Activated CD4-positive, alpha-beta T cell treated with anti-CD3 and anti-CD28 coated beads, Interleukin-2, Interleukin-4, amounts not matched to agents 100 ng/mL and 50 ng/mL, durations not matched to agents 16 hours and 8 hours (primary cell): ENCODE data around the gene AGAP5.
"Not testable (repeated sequence)": the region's sequence is repeated elsewhere in the genome, so short reads cannot be mapped to it uniquely, and the experiment has no call there.

Source experiments
- DNase-seq: peaks from one replicate; pipeline ENCODE4 v3.0.0-alpha.2; 2020; ENCODE audit warnings: low spot score

Gene AGAP5

DNA sequence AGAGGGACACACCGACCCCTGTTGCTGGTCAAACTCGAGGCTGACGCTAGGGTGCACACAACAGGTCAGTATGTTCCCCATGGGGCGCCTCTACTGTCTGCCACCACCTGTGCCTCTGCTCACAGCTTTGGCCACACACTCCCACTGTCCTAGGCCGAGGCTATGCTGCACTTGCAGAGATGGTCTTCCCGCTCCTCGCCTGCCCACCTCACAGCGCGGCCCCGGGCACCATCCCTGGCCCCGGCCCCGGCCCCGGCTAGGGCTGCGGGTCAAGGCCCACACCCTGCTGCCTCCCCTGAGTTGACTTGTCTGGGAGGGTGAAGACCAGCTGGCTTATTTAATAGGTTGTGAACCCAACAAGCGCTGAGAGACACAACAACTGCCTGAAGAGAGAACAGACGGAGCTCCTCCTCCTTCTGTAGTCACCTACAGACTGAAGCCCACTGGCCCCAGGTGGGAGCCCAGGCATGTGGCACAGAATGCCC lies at the start of gene AGAP5:
AGAP5 (minus strand) TSS at position 435 of the 485 bp plus-strand sequence; CDS start at position 81, 354 bp downstream.
- not testable (repeated sequence) for DNase-seq

DNA sequence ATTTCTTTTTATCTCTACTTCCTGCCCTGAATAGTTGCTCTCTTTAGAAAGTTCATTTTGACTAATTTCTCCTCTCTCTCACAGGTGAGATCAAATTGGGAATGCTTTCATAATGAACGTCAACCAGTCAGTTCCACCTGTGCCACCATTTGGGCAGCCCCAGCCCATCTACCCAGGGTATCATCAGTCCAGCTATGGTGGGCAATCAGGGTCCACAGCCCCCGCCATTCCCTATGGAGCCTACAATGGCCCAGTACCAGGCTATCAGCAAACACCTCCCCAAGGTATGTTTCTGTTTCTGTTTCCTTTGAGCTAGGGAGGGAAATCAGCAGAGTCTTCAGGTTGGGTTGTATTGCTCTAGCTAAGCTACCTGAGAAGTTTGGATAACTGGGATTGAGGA lies 48.8 kb upstream of the AGAP5 start:
- DNase-seq: no peak

DNA sequence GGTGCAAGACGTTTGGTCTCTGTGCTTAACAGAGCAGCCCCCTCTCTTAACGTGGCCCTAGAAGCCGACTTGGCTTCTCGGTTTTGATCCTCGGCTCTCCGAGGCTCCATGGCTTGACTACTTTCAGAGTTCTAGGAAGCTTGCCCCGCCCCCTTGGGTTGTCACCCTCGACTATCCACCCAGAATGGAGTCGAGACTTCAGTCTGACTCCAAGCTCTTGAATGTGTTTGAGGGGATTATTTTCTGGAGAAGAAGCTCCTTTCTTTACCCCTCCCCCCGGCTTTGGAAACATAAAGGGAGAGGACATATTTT lies 46.7 kb upstream of the AGAP5 start:
- peak; percentile 54 for DNase-seq

DNA sequence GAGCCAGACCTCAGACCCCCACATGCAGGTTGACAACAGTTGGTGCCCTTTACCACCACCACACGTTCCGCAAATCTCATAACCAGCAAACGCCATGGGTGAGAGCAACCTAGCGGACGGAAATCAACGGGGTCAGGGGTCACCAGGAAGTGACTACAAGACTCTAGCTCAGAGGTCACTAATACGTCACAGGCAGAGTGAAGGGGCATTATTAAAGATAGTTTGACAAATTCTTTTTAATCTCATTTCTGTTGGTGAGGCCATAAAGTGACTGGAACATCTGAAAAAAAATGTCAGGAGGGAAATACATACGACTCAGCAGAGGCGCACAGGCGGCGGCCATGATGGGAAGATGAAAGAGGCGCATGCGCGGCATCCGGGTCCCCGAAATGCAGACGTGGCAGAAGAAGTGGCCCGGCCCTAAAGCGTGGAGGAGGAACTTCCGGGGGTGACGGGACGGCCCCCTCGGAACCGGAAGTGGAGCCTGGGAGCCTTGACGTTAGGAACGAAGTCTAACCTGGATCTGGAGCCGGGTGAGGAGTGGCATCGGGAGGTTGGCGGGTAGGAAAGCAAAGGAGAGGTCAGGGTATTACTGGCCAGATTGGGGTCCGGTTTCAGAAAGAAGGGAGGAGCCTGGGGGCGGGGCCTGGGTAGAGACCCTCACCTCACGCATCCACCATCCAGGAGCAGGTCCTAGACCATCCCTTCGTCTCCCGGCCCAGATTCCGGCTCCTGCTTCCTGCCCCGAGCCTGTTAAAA lies 46.2 kb upstream of the AGAP5 start, which contains the start of gene SEC24C:
SEC24C (plus strand) TSS at position 468 of the 759 bp plus-strand sequence. CDS start 2,461 bp downstream, outside the sequence.
- DNase-seq: peak; percentile 96

DNA sequence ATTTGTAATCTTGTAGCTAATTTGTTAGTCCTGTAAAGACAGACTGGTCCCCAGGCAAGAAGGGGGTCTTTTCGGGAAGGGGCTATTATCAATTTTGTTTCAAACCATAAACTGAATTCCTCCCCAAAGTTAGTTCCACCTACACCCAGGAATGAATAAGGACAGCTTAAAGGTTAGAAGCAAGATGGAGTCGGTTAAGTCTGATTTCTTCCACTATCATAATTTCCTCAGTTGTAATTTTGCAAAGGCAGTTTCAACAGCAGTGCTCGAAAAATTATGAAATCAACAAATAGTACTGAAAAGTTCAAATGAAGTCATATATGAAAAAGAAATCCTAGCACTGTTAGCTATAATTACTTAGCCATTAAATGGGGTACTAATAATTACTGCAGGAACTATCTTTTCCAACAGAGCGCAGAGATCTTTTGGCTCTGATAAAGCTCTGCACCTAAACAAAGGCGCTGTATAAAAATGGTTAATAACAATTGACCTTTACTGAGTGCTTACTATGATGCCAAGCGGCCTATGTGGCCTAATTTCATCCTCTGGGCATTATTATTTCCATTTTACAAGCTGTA lies 45.5 kb upstream of the AGAP5 start:
- DNase-seq: no peak

DNA sequence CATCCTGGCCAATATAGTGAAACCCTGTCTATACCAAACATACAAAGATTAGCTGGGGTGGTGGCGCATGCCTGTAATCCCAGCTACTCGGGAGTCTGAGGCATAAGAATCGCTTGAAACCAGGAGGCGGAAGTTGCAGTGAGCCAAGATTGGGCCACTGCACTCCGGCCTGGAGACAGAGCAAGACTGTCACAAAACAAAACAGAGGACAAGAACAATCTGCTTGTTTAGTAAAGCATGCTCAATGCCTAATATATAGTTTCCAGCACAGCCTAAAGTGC lies 44.5 kb upstream of the AGAP5 start:
- no peak for DNase-seq

DNA sequence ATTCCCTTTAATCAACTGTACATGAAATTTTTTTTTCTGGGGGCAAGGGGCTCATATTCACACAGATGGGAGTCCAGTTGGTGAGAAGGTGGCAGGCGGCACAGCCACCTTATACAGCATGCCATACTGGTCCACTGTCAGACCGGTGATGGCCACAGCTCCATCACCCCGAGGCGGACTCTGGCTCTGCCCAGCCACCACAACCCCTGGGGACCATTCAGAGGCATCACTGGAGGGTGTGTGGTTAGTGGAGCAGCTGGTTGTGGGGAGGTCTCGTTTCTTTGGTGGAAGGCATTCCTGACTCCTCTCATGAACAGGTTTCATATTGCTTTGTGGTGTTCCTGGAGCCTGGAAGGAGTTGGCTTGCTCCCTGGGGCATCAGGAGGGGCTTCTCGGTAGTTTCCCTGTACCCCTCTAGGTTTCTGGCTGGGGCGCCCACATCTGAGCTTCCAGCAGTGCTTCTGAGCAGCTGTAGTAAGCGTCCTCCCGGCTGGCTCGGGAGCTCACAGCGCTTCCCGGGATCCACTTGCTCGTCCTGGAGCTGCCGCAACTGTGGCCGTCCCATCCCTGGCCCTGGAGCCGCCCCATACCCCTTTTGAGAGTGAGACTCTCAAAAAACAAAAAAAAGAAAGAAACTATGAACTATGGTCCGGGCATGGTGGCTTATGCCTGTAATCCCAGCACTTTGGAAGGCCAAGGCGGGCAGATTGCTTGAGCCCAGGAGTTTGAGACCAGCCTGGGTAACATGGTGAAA lies 42.8 kb upstream of the AGAP5 start:
- not testable (repeated sequence) for DNase-seq

DNA sequence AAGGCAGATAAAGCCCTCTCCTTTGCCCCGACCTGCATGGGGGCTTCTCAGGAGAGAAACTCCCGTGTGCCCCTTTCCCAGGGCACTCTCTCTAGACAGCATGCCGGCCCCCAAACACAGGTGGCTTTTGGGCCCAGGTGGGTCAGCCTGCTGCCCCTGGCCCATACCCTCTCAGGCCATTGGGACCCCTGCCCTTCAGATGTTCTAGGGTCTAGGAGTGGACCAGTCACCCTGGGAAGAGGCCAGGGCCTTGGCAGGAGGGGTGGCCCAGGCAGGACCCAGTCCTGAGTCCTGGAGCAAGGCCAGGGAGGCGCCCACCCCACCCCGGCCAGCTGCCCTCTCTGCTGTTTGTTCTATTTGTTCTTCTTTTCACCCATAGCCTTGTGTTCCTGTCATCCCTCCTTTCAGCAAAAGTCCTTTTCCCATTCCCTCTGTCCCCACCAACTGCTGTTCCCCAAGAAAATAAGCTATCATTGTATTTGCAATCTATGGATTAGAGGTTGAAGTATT lies 36.9 kb upstream of the AGAP5 start:
- DNase-seq: no peak

DNA sequence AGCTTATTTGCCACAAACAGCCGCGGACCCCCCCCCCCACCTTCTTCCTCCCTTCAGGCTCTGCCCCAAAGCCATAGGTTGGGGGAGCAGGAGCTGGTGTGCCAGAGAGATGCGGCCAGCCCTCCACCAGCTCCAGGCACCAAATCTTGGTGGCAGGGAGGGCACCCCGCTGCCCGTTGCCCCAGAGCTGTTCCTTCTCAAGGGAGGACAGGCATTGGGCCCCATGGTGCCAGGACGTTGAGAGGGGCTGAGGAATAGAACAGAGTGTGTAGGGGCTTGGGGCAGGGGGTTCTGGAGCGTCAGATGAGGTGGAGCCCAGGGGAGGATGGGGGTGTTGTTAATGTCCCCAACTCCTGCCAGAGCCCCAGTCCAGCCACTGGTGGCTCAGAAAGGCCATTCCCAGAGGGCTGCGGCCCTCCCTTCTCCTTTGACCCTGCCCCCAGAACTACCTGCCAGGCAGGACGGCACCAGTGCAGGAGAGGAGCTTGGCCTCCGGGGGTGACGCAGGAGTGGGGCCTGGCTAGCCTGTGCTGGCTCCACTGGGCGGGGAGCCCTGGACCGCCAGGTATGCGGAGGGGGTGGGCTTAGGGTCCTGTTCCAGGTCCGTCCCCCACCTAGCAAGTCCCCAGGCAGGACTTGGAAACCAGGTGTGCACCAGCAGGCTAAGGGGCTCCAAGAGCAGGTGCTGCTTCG lies 36.3 kb upstream of the AGAP5 start:
- no peak for DNase-seq

DNA sequence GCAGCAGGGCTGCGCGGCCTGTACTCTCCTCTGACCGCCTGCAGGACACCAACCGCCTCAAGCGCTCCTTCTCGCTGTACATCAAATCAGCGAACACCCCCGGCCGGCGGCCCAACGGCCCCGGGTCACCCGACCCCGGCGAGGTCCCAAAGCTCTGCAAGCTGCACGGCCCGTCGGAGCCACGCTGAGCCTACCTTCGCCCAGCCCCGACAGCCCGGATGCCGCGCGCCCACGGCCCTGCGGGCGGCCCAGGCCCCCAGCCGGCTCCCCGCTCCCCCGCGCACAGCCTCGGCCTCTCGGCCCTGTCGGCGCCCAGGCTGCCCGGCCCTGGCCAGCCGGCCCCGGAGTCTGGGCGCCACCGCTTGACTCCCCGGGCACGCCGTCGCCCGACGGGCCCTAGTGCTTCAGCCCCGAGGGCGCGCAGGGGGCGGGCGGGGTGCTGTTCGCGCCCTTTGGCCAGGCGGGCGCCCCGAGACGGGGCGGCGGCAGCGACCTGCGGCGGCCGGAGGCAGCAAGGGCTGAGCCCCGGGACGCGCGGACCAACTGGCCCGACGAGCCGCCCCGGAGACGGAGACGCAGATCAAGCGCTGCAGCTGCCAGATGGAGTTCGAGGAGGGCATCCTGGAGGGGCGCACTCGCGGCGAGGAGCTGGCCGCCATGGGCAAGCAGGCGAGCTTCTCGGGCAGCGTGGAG lies 35.2 kb upstream of the AGAP5 start:
- no peak for DNase-seq

DNA sequence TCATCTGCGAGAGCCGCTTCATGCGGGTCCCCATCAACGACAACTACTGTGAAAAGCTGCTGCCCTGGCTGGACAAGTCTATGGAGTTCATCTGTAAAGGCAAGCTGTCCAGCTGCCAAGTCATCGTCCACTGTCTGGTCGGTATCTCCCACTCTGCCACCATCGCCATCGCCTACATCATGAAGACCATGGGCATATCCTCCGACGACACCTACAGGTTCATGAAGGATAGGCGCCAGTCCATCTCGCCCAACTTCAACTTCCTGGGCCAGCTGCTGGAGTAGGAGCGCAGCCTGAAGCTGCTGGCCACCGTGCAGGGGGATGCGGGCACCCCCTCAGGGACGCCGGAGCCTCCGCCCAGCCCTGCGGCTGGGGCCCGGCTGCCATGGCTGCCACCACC lies 34.5 kb upstream of the AGAP5 start:
- no peak for DNase-seq

DNA sequence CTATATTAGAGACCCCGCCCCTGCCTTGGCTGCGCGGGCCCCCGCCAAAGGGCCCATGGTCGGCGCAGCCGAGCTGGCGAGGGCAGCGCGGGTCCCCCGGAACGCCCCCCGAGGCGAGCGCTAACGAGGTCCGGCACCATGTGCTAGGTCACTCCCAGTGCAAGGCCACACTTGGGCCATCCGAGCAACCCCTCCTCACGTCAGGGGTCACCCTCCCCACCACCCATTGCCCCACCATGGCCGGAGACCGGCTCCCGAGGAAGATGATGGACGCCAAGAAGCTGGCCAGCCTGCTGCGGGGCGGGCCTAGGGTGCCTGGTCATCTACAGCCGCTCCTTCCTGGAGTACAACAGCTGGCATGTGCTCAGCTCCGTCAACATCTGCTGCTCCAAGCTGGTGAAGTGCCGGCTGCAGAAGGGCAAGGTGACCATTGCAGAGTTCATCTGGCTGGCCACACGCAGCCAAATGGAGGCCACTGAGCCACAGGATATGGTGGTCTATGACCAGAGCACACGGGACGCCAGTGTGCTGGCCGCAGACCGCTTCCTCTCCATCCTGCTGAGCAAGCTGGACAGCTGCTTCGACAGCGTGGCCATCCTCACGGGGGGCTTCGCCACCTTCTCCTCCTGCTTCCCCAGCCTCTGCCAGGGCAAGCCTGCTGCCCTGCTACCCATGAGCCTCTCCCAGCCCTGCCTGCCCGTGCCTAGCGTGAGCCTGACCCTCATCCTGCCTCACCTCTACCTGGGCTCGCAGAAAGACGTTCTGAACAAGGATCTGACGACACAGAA lies 33.9 kb upstream of the AGAP5 start:
- DNase-seq: no peak

DNA sequence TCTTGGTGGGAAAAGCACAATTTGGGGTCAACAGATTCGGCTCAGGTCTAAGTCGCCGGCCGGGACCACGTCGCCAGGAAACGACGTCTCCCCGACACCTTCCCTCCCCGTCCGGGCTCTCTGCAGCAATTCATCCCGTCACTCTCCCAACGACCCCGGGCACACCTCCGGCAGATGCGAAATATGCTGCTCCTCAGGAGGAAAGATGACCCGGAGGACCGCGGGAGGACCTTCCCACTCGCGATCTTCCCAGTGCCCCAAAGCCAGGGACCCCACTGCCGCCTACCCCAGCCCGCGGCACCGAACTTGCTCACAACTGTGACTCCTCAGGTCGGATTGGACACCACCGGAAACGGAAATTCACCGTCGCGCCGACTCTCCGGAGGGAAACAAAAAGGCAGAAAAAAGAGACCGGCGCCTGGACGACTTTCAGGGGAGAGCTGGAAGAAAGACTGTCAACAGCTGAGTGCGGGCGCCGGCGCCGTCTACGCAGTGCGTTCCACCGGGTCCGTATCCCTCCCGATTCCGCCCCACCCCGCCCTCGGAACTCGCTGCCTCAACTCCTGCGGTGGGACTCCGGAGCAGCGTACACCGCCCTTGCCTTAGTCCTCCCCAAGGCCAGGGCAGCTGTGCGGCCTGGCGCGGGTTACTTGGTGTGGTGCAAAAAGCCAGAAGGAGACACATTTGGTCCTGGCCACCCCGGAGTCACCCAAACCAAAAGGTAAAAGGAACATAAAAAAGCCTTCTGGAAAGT lies 32.4 kb upstream of the AGAP5 start:
- DNase-seq: peak; percentile 95

DNA sequence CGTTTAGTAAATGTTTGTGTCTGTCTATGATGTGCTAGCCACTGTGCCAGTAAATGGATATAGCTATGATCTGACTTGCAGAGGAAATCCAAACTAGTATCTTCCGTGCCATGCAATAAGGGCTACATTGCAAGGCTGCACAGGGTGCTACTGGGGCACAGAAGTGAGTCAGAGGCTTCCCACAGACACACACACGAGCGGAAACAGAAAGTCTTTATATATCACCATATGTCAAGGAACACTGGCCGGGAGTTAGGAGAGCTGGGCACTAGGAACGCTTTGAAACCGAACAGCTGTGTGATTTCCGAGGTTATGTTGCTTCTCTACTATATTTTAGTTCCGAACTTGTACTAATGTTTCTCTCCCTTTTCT lies 31.9 kb upstream of the AGAP5 start:
- peak; percentile 64 for DNase-seq

DNA sequence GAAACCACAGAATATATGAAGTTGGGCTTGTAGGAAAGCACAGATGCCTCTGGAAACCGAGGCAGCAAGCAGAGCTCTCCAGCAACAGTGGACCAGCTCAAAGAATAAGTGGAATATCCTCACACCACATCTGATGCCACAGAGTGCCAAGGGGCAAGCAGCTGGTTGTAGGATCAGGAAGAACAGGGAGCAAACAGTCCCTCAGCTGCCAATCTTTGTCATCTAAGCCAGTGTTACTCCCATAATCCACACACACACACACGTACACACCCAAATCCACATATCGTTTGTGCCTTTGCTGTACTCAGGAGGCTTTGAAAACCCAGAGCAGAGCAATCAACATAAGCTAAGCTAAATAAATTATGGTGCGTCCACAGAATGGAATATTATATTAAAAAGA lies 25.6 kb upstream of the AGAP5 start:
- no peak for DNase-seq

DNA sequence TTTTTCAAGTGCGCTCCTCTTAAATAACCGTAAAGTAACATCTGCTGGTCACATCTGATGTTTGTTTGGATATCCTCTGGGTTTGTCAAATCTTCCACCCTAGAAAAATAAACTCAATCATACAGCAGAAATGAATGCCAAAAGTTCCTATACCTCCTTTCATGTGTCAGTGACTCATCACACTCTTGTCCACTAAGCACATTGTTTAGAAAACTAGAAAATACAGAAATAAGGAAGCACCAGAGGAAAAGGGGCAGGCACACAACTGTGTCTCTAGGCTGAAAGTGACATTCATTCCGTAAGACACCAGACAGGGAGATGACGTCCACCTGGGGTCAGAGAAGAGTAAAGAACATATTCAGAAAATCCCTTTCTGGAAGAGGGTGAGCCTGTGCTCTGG lies 22.7 kb upstream of the AGAP5 start:
- DNase-seq: not testable (repeated sequence)

DNA sequence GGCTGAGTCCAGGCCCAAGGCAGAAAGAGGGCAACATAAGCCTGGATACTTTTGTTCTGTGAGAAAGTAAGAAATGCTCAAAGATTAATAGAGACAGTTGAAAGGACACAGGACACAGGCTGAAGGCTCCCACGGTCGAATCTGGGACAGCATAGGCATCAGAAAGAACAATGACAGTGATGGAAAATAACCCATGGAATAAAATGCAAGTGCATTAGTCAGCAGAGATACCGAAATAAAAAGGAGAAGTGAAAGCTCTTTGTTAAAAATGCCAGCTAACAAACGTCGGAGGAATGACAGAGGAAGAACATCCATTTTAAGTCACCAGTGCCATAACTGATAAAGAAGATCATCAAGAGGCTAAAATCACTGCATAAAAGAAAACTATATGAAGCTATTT lies 19.6 kb upstream of the AGAP5 start:
- DNase-seq: no peak

DNA sequence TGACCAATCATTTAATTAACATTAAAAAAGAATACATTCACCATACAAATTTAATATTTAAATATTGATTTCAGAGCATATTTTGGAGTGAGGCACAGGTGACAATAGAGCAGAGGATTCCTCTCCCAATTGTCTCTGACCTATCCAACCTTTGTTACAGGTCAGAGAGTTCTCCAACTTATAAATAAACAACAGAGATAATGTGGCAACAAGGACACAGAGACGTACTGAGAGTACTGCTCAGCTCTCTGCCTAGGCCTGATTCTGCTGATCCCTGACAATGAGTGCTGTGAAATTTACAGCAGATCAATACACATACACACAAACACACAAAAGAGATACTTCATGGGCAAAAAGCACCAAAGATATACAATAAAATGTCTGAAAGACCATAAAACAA lies 18.3 kb upstream of the AGAP5 start:
- DNase-seq: no peak

DNA sequence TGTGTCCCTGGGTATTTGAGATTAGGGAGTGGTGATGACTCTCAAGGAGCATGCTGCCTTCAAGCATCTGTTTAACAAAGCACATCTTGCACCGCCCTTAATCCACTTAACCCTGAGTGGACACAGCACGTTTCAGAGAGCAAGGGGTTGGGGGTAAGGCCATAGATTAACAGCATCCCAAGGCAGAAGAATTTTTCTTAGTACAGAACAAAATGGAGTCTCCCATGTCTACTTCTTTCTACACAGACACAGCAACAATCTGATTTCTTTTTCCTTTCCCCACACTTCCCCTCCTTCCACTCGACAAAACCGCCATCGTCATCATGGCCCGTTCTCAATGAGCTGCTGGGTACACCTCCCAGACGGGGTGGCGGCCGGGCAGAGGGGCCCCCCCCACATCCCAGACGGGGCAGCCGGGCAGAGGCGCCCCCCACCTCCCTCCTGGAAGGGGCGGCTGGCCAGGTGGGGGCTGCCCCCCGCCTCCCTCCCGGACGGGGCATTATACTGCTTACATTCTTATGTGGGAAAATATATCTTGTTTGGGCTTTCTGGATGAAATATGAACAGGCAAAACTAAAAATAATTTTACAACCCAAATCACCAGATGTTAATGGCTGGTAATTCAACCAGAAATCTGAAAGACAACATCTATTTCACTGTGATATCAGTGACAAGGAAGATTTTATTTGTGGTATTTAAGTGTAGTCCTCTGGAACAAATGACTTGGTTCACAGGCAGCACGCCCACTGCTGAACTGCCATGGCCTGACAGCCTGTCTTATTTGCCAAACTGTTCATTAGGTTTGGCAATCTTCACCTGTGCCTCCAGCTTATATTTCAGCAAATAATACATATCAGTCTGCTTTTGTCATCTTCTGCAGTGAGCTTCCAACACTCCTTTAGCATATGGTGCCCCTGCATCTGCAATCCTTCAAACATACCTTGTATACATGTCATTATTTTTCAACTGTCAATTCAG lies 17.6 kb upstream of the AGAP5 start:
- DNase-seq: not testable (repeated sequence)
